Mesenteric fat pad (tissue), 1 donor: ENCODE measurements around the gene EIF3F. TPM values are rescaled to one million over a fixed set of nuclear protein-coding genes. Genes with fewer than 3 reads are reported as not detected.

Experiments used
- DNase-seq: peaks from one replicate; pipeline ENCODE4 v3.0.0-alpha.2; 2020; ENCODE audit warnings: low spot score
- total RNA-seq: library from RNA; stranded (reverse); fragmentation: NEBNext Ultra II Directional; extraction: Animal tissue kit (Norgen Biotek cat#: 25700); gene quantifications from one replicate; pipeline ENCODE4 v1.2.1, GENCODE V29; 2021
- donor health status: DM: yes; HTN: yes; CAD: no.

Gene EIF3F
- total RNA-seq, 1 donor from 2014 or later, result 144 TPM

- DNase-seq, result no peak
These were observed 49.1 kb downstream of the EIF3F start for GRCh38 chr11:8036002-8036802.

GRCh38 chr11:8036986-8037385 is 49.8 kb downstream of the EIF3F start:
- no peak for DNase-seq

GRCh38 chr11:8038393-8038792 is 51.3 kb downstream of the EIF3F start:
- no peak for DNase-seq

GRCh38 chr11:8038811-8039529 is 51.8 kb downstream of the EIF3F start:
- no peak for DNase-seq

- peak; percentile 85 for DNase-seq
These were observed 52.6 kb downstream of the EIF3F start for GRCh38 chr11:8039530-8040260.

GRCh38 chr11:8040261-8040920 is 53.3 kb downstream of the EIF3F start:
- peak; percentile 37 for DNase-seq

- no peak for DNase-seq
These were observed 53.8 kb downstream of the EIF3F start for GRCh38 chr11:8040921-8041285.

- peak; percentile 47 for DNase-seq
These were observed 54.4 kb downstream of the EIF3F start for GRCh38 chr11:8041576-8041975.

- DNase-seq, result no peak
These were observed 56.6 kb downstream of the EIF3F start for GRCh38 chr11:8043756-8044155.

- no peak for DNase-seq
These were observed 58.7 kb downstream of the EIF3F start for GRCh38 chr11:8045839-8046238.

GRCh38 chr11:8047382-8047781 is 60.2 kb downstream of the EIF3F start:
- no peak for DNase-seq

GRCh38 chr11:8049084-8049483 is 61.9 kb downstream of the EIF3F start:
- no peak for DNase-seq

Other genes starting within 250 kb of the EIF3F start
- not detected for gene OR5P2, start 190.4 kb upstream of the EIF3F start, total RNA-seq
- gene OR5P3, start 156.5 kb upstream of the EIF3F start, total RNA-seq, result not detected
- gene OR10A6, start 56.1 kb upstream of the EIF3F start, total RNA-seq, result not detected
- not detected for gene OR10A3, start 45.6 kb upstream of the EIF3F start, total RNA-seq
- not detected for gene NLRP10, start 21.9 kb upstream of the EIF3F start, total RNA-seq
- gene TUB, start 93.9 kb downstream of the EIF3F start, total RNA-seq, result 5.9 TPM
- 2.3 TPM for gene RIC3, start 181.7 kb downstream of the EIF3F start, total RNA-seq